Colonic mucosa (tissue), 4 donors: ENCODE measurements around the gene ZNF35. TPM values are rescaled to one million over a fixed set of nuclear protein-coding genes. Genes with fewer than 3 reads are reported as not detected.

Experiments
- DNase-seq: peaks from one replicate; pipeline ENCODE4 v3.0.0-alpha.2; 2020
- H3K27ac ChIP-seq: fragments of 200-600 bp; one replicate; pipeline ENCODE4 v1.8.0; 2021
- H3K27me3 ChIP-seq: fragments of 200-600 bp; one replicate; pipeline ENCODE4 v1.8.0; 2021
- H3K36me3 ChIP-seq: fragments of 200-600 bp; one replicate; pipeline ENCODE4 v1.8.0; 2021
- H3K4me1 ChIP-seq: fragments of 200-600 bp; one replicate; pipeline ENCODE4 v1.8.0; 2021; ENCODE audit warnings: mild to moderate bottlenecking
- H3K4me3 ChIP-seq: fragments of 200-600 bp; one replicate; pipeline ENCODE4 v1.8.0; 2021
- H3K9ac ChIP-seq, 2 donors: one replicate each; pipeline ENCODE4 v1.7.0; 2013; ENCODE audit warnings: control low read depth in 2 of 2, low read depth in 2 of 2, low read length in 2 of 2
- H3K9me3 ChIP-seq: fragments of 200-600 bp; one replicate; pipeline ENCODE4 v1.8.0; 2021
- CTCF ChIP-seq: fragments of 200-600 bp; IDR thresholded peaks from one replicate; pipeline ENCODE4 v1.8.0; 2022; ENCODE audit warnings: antibody characterized with exemption, mild to moderate bottlenecking
- intact Hi-C: fragments of 100-400 bp; cut with DNase I; formaldehyde crosslinking; loops from one replicate; pipeline ENCODE4 v1.14.1; 2022
- total RNA-seq, 2 donors: library from RNA; stranded (reverse); fragmentation: NEBNext Ultra II Directional in 1 of 2; extraction: Animal tissue kit (Norgen Biotek cat#: 25700) in 1 of 2; gene quantifications; one replicate each; pipeline ENCODE4 v1.2.1, GENCODE V29; 2021
- donor health status: healthy.
- donor health status: DM: no; HTN: no; CAD: no.
- donor health status: DM: no; HTN: no; CAD: no.

ZNF35 gene
- 1 to 10 TPM; 6.6 to 7.4 TPM for total RNA-seq

- no peak within 1 kb of the TSS for H3K27ac ChIP-seq
- DNase-seq, result peak; percentile 84
- H3K27me3 ChIP-seq, result no peaks in the 10 kb centered on the region
- H3K4me3 ChIP-seq, result peak within 1 kb of the TSS; percentile 88
- no peaks in the 10 kb centered on the region for H3K36me3 ChIP-seq
- TF ChIP-seq CTCF, result no peak
- H3K9me3 ChIP-seq, result peaks cover 4% of the 10 kb centered on the region
- peak within 1 kb of the TSS; percentile 86 for H3K9ac ChIP-seq
- intact Hi-C loops, result no loop called here
- no peaks in the 10 kb centered on the region for H3K4me1 ChIP-seq
Observed at GRCh38 chr3:44648564-44649229, at the start of gene ZNF35. Gene ZNF35, plus strand, starts transcription at chr3:44648732. Its CDS starts 2,336 bp downstream, at chr3:44651068.

GRCh38 chr3:44601749-44602148, 46.8 kb upstream of the ZNF35 start:
- no peak for DNase-seq
- H3K9me3 ChIP-seq, result no peaks in the 10 kb centered on the region
- no peaks in the 10 kb centered on the region for H3K27me3 ChIP-seq
- H3K27ac ChIP-seq, result no peak overlapping the region
- intact Hi-C loops, result no loop called here
- no peak overlapping the region for H3K9ac ChIP-seq
- no peaks in the 10 kb centered on the region for H3K4me1 ChIP-seq
- TF ChIP-seq CTCF, result no peak
- H3K4me3 ChIP-seq, result no peak overlapping the region
- no peaks in the 10 kb centered on the region for H3K36me3 ChIP-seq

- DNase-seq, result no peak
- intact Hi-C loops, result no loop called here
Observed at GRCh38 chr3:44612678-44613077, 35.9 kb upstream of the ZNF35 start.

GRCh38 chr3:44624749-44625480, 23.6 kb upstream of the ZNF35 start, which contains the start of gene ZNF197:
Gene ZNF197, plus strand, starts transcription at chr3:44625036. Its CDS starts 4,119 bp downstream, at chr3:44629155.
- no peaks in the 10 kb centered on the region for H3K9me3 ChIP-seq
- no peak for TF ChIP-seq CTCF
- peak; percentile 87 for DNase-seq
- peak within 1 kb of the TSS; percentile 81 for H3K4me3 ChIP-seq
- H3K9ac ChIP-seq, result peak within 1 kb of the TSS; percentile 72 to 74
- H3K27ac ChIP-seq, result peak within 1 kb of the TSS; percentile 81
- no peaks in the 10 kb centered on the region for H3K27me3 ChIP-seq
- no peaks in the 10 kb centered on the region for H3K36me3 ChIP-seq
- peaks cover 5% of the 10 kb centered on the region for H3K4me1 ChIP-seq
- intact Hi-C loops, result no loop called here

More at GRCh38 chr3:44612678-44613077, 35.9 kb upstream of the ZNF35 start:
- H3K36me3 ChIP-seq, result no peaks in the 10 kb centered on the region
- no peak overlapping the region for H3K27ac ChIP-seq
- no peak overlapping the region for H3K9ac ChIP-seq
- H3K27me3 ChIP-seq, result no peaks in the 10 kb centered on the region
- TF ChIP-seq CTCF, result no peak
- H3K4me3 ChIP-seq, result no peak overlapping the region
- no peaks in the 10 kb centered on the region for H3K9me3 ChIP-seq
- no peaks in the 10 kb centered on the region for H3K4me1 ChIP-seq

- Histone ChIP-seq H3K27me3 (no peaks in the 10 kb centered on the region), H3K4me3 (no peak overlapping the region), H3K36me3 (peaks cover 4% of the 10 kb centered on the region), H3K9me3 (no peaks in the 10 kb centered on the region), H3K4me1 (peaks cover 5% of the 10 kb centered on the region), H3K9ac (no peak overlapping the region), H3K27ac (no peak overlapping the region)
- intact Hi-C loops, result no loop called here
- no peak for TF ChIP-seq CTCF
- DNase-seq, result no peak
Observed at GRCh38 chr3:44628716-44629115, 19.8 kb upstream of the ZNF35 start.
